ENCODE results near the gene CADM1.

CADM1 gene

DNA sequence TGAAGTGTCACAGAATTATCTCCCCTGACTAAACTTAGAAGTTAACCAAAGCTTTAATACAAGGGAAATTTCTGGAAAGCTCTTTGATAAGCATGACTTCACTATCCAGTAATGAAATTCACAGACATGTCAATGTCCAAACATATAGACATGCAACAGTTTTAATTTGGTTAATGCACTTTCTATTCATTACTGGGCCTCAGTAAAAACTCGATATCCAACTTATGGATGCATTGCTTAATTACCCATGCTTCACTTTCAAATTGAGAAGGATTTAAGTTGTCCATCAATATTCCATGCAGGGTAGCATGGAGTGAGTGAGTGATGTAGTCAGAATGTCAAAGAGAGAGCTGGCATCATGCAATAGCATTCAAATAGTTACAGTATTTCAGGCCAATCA is 197.5 kb downstream of the CADM1 start:
- DNase-seq: no peak

DNA sequence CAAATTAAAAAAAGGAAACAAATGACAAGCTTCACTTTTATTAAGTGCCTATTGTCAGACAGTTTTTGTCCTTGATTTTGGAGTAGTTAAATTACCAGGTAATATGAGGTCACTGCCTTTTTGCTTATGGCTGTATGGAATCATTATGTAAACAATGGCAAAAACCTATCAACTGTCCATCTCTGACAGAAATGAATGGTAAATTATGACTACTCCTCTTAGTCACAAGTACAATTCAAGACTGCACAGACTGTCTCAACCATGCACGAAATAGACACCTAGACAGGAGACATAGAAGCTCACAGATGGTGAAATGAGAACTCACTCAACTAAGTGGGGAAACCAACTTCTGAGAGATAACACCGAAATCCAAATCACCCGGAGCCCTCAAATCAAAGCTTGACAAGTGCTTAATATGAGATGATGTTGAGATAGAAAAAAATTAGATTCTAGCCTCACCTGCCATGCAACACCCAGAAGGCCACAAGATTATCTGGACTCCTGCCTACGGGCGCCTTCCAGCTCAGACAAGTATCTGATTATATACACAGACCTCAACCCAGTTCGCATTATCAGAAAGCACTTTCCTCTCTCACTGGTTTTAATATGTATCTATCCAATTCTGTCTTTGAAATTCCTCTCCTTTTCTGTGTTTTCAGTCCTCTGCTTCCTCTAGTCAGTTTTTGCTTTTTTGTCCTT is 199.3 kb downstream of the CADM1 start:
- no peak for DNase-seq

DNA sequence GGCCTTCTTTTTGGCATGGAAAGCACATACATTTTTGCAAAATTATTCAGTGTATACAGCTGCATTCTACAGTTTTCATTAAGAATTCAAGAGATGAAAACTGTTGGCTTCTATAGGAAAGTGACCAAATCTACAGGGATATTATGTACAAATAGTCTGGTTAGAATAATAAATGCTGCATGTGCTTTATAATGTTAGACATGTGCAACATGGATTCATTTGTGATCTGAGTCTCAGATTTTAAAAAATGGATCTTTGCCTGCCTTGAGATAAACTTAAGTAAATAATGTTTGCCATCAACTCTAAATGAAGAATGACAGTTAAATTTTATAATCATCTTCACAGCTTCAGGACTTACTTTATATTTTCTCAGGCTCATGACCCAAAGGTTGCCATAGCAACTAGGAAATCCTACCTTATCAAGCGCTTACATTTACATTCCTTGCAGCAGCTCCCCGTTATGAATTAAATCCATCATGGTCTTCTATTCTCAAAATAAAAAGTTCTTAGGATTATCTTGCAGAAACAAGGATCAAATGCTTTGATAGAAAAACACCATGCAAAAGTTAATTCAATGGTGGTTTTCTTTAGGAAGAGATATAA is 200.2 kb downstream of the CADM1 start:
- DNase-seq: no peak

DNA sequence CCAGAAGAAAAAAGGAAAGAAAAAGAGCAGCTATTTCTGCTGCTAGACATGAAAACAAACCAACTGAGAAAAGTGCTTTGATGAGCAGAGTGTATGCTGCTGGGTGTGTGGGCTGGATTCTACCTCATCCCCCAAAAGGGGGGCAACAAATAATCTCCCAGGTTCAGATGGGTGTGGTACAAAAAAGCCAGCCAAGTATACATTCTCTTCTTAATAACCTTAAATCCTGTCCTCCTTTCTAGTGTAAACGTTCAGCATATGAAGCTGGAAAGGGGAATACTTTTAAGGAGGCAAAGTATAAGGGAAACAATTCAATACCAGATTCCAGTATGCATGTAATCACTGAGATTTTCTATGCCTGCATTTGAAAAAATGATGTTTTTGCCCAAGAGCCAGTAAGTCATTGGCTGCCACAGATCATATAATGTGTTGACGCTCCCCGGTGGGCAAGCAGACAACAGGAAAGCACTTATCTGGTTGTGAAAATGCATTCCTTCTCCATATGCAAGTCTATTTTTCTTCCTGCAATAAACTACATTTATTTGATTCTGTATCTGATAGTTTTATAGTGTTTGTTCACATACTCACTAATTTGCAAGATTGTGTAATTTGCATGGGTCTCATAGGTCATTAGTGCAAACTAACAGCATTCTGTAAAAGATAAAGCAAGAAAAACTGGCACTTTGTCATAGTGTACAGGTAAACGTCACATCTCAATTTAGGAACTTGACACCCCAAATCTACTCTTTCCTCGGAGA is 201.1 kb downstream of the CADM1 start:
- no peak for DNase-seq

DNA sequence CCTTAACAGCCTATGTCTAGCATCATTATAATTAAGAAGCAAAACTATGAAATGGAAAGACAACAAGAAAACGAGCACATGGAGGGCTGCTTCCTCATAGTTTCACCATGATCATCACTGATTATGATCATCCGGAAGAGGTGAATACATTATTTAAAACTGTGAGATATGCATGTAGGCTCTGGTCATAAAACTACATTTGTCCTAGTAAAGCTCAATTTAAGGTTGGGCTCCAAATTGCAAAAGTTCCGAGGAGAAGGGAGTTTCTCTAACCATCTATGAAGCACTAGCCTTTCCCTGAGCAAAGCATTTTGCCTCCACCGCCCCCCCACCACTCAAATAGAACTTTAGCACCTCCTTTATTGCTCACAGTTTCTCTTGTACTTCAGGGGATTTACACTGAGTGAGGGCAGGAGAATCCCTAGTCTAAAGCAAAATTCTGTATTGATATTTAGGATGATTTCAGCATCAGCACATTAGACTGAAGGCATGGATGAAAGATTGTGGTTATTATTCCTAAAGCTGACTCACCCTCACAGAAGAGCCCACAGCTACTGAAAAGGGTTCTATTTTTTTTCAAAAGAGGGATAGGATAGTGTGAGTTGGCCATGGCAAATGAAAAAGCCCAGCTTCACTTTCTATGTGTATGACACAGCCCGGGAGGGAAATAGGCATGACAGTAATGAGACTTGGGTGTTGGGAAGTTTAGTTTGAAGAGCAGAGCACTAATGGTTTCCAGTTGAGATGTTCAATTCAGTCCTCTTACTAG is 203.4 kb downstream of the CADM1 start:
- no peak for DNase-seq

DNA sequence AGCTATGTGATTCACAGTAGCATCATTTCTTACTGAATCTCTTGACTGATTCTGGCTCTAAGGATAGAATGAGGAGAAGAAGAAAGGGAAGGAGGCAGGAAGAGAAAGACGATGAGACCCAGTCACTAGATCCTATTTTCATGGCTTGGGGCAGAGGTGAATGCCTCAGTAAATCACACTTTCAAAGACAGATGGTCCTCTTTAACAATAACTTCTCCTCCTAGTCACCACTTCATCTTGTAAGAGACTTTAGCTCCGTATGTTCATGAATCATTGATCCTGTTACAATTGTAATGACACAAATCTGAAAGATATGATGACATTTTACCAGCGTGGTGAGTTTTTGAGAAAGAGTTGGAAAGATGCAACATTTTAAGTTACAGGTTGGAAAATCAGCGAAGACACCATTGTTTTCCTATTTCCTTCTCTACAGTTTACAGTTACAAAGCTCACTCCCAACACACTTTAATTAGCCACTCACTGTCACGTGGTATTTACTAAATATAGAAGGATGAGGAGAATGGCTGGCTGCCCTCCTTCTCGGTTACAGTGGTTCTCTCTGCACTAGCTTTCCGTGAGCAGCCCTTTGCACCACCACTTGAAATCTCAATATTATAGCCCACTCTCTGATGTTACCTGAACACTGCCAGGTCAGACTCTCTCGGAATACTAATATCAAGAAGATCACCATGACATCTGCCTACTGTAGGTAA is 205.8 kb downstream of the CADM1 start:
- no peak for DNase-seq

DNA sequence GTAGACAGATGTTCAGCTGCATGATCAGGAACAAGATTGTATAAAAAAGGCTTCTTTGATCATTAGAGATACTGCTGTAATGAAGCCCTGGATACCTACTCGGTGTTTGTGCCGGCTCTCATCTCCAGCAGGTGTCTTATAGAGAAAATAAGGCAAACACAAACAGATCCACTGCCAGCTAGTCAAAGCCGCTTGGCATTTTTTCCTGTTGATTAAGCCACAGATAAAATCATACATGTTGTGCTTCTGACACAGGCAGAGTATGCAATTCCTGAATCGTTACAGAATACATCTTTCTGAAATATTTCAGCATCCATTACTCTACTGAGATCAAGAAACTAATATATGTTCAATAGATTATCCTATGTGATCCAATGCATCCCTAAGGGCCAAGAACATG is 206.9 kb downstream of the CADM1 start:
- no peak for DNase-seq

DNA sequence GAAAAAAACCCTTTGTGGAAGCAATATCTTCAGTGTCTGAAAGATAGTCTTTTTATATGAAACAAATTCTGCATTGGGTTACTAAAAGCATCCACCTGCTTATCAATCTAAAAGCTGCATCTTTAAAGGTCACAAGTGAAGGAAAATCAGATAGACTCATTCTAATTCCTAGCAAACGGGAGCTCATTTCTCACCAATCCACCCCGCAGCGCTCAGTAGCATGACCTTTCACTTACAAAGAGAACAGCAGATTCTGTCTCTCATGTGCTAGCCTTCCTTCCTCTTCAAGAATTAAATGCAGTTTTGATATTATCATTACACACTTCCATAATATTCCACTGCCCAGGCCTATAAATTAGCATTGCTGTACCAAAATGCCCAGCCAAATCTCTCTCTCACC is 212.9 kb downstream of the CADM1 start:
- DNase-seq: no peak

DNA sequence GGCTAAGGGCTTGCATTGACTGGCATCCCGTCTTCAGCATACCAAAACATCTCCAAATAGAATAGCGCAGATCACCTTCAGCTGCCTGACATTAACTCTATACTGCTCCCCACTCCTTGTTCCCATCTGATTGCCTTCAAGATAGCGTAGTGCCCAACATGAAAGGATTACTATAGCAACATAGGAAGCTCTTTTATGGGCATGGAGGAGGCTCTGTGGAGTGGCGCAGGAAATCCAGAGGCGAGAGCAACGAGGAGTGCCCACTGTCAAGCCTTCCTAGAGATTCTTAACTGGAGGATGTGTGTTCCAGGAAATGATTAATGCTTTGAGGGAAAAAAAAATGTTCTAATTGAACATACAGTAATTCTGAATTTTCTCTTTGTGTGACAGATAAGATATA is 213.3 kb downstream of the CADM1 start:
- no peak for DNase-seq

DNA sequence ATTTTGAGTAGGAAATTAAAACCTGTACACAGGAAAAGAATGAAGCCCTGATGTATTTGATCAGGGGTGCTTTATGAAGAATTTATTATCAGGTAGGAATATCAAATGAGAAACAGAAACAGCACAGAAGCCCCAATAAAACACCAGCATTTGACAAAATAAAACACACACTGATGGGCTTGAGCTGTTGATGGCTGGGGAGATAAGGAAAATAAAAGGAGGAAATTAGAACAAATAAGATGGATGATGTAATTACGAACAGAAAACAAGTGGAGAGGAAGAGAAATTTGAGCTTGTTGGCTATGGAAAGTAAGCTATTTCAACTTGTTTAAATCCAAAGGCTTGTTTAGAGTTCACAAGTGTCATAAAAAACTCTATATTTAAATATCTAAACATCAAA is 213.7 kb downstream of the CADM1 start:
- no peak for DNase-seq

DNA sequence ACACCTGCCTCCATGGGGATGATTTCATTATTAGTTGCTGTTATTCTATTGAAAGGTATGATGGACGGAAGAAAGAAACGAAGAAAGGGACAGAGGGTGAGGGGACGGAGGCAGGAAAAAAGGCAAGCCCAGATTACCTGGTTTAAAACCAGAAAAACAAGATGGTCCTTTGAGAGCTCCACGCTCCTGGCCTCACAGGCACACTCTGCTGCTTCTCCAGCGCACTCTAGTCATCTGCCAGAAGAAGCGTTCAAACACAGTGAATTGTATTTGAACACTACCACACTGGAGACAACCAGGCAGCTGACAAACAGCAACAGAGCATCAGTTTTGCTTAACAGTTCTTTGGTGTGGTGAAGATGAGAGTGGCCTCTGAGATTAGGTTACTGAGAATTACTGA is 216.9 kb downstream of the CADM1 start:
- DNase-seq: no peak

DNA sequence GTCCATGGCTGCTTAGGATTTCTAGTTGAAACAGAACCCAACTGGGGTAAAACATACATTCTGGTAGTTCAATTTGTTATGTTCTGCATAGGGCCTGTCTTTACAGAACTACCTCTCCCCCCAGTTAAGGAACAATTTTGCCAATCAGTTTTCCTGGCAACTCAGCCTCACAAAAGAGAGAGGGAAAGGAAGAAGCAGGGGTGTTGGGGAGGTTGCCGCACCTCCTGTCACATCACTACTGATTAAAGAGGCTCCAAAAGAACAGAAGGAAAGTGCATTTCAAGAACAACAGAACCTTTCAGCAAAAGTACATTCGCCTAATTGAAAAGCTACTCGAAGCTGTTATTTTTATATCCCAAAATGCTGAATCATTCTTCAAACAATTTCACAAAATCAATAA is 217.6 kb downstream of the CADM1 start:
- no peak for DNase-seq

DNA sequence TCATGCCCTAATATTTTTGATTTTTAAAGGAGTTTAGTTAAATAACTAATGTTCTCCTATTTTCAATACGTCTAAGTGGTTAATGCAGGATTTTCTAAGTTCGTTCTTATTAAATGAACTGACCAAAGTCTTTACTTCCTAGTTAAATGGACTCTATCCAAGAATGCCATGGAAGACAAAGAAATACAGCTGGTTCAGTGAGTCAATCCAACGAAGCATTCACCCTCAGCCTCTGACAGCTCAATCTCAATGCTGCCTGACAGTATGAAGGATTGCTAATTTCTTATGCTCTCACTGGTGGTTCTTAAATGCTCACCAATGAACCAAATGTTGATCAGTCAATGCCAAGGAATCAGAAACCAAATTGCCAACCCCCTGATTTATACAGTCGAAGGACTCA is 219.4 kb downstream of the CADM1 start:
- no peak for DNase-seq

DNA sequence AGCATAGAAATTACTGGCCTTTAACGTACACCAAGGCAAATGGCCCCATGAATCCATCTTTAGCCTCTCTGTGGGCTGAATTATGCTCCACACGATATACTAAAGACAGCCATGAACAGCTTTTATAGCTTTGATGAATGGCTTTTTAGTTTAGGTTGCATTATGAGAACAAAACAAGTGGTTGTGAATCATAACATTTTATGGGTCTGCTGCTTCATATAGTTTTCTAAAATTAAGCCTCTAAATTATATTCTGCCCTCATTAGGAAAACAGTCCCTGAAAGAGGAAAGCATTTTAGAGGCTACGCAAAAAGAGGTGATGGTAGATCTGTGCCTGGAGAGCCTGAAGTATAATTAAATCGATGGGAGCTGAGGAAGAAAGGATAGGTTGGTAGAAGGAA is 221.3 kb downstream of the CADM1 start:
- DNase-seq: no peak

DNA sequence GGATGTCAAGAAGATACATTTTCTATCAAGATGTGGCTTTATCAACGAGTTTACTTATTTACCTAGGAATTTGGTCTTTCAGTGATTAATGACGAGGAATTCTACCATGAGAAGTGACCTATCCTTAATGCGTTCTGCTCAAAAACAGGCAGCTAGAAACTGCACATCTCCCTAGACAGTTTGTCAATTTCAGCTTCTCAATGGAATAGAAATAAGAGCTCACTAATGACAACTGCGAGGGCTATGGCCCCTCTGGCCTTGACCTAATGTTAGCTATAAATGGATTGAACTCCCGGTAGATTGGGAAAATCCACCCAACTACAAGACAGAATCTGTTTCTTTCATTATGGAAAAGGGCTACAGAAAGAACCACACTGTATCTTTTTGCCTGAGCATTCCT is 223.4 kb downstream of the CADM1 start:
- DNase-seq: no peak

DNA sequence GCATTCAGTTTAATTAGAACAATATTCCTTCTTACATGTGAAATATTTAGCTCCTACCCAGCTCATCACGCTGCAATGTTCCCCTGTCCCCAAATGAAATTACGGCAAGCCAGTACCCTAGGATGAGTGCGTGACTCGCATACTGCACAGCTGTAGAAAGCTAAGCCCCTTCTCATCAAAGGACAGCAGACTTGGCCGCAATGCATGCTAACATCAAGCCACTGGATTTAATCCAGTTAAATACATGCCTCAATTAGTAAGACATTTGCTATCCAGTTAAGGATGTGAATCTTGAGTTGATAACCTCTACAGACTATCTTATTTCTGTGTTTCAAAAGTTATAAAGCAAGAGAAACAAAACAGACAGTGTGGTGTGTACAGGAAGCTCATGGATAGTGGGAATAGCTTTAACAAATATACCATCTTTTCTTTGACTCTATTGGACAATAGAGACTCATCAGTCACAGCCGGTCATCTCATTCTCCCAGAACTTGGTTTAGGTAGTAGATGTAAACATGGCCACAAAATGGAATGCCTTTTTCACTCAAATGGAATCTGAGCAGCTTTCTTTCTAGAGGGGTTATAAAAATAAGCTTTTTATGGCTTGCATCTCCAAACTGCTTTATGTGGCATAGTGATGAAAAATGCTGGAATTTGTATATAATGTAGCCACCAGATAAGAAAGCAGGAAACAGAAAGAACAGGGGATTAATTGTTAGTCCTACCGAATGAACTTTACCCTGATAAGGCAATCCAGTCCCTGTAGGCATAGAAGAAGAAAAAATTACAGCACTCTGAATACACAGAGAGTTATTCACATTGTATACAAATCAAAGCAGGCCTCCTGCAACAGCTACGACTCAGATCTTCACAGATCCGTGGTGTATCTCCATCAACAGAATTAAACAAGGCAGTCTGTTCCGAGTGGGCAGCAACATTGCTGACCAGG is 224.1 kb downstream of the CADM1 start:
- no peak for DNase-seq

DNA sequence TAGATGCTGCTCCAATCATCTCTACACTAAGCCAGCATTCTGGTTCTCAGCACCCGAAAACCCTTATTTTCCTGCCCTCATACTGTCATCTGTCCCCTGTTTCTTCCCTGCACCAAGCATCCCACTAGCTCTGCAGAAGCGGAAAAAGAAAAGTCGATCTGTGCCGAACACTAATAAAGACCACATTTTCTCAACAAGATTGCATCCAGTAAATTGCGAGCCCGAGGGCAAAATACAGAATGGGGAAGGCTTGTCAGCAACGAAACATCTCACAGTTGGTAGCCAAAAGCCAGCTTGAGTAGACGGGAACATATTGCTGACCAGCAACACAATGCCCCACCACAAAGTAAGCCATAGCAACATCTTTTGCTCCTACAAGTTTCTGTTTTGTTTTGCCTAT is 227.4 kb downstream of the CADM1 start:
- DNase-seq: no peak

DNA sequence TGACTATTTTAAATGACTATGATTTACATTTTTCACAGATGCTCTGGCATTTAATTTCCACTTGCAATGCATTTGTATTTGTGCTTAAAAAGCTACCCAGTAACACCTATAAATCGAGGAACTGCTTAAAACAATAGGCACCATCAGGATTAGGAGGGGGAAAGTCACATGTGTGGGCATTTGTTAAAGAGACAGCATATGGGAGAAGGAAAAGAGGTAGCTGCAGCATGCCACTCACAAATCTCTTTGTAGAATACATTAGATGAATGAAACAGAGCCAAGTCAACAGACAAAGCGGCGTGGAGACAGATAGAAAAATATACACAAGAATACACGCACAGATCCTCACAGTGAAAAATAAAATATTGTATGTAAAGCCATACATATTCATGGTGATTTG is 228.0 kb downstream of the CADM1 start:
- no peak for DNase-seq

DNA sequence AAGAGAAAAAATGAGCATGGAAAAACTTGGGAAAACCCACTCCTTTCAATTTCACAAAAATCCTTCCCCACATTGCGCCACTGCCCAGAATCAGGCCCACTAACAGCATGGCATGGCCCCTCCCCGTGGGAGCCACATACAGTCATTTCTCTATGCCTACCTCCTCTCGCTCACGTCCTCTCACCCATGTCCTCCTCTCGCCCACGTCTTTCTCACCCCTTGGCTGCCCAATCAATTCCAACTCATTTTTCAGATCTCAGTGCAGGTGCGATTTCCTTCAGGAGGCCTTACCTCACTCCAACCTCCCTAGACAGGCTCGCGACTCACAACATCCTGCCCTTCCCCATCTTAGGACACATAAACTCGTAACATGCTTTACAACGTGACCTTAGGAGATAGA is 229.2 kb downstream of the CADM1 start:
- no peak for DNase-seq

DNA sequence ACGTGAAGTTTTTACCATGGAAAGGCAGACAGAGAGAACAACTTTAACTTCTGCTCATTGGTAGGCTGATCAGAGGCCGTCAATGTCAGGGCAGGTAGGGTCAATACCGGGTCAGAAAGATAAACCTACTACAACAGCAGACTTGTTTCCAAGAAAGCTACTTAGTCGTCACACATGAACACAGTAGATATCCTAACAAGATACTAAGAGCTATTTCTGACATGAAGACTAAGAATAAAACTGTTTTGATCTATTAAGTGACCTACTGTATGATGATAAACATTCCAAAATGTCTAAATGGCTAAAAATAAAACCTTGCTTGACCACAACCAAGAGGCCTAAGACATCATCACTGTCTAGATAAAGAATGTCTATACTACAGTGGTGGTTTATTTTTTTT is 231.3 kb downstream of the CADM1 start:
- DNase-seq: no peak

DNA sequence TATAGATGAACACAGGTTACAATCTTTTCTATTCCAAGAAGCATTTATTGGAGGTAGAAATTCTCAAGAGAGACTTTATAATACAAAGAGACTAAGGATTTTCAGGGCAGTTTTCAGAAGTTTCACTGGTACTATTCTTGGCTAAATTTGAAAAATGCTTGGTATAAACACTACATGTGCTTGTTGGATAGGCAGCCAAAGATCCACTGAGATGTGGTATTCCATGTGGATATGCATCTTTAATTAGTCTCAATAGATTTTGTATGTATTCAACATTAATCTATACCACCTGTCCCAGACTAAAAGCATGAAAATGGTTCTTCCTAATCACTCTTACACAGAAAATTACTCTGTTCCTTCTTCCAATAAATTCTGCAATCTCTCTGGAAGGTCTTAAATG is 232.6 kb downstream of the CADM1 start:
- DNase-seq: no peak

All from activated gamma-delta T cell (primary cell).